Globus pallidus (tissue), 1 donor: ENCODE results near the gene RSL24D1.
"Not testable (repeated sequence)": the region's sequence is repeated elsewhere in the genome, so short reads cannot be mapped to it uniquely, and the experiment has no call there.

ENCODE experiments used
- DNase-seq: peaks from one replicate; pipeline ENCODE4 v3.0.0-alpha.2; 2015; ENCODE audit warnings: low spot score

The RSL24D1 gene

GRCh38 chr15:55204464-55204863, 7.7 kb upstream of the RSL24D1 start:
- DNase-seq = no peak

GRCh38 chr15:55202206-55202605, 5.5 kb upstream of the RSL24D1 start:
- DNase-seq = no peak

DNA sequence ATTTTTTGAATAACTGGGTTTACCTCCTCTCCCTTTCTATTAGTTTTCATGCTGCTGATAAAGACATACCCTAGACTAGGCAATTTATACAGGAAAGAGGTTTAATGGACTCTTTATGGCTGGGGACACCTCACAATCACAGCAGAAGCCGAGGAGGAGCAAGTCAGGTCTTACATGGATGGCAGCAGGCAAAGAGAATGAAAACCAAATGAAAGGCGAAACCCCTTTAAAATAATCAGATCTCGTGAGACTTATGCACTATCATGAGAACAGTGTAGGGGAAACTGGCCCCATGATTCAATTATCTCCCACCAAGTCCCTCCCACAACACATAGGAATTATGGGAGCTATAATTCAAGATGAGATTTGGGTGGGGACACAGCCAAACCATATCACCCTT, 2.0 kb upstream of the RSL24D1 start:
- DNase-seq = no peak

- DNase-seq = no peak
These were observed 978 bp upstream of the RSL24D1 start for GRCh38 chr15:55197719-55198118.

DNA sequence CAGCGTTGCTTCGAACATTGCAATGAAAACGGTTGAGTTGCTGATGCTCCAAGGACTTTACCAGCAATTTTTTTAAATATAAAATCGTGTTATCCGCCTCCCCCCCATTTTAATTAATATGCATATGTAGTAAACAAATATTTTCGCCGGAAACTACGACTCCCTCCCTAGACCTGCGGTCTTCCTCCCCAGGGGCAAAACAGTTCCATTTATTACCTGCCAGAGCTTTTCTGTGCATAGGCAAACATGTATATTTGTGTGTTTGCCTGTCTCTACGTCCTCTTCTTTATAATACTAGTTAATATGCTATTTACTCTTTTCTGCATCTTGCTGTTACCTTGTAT, 593 bp upstream of the RSL24D1 start:
- DNase-seq = no peak

DNA sequence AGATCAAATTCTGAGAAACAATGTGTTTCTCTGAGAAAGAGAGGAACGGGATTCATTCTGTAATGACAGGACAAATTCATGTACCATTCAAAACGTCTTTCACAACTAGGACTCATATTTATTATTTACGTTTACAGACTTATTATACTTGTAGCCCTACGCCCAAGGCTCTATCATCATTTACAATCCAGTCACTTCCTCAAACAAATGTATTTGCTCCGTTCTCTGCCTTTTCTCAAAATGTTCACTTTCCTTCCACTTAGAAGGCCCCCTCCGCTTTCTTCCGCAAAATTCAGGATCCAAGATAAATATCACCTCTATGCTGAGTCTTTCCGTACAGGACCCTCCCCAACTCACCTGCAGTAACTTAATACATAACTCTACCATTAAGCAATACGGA, 745 bp downstream of the RSL24D1 start:
- no peak for DNase-seq

GRCh38 chr15:55194256-55194655, 2.5 kb downstream of the RSL24D1 start:
- no peak for DNase-seq

DNA sequence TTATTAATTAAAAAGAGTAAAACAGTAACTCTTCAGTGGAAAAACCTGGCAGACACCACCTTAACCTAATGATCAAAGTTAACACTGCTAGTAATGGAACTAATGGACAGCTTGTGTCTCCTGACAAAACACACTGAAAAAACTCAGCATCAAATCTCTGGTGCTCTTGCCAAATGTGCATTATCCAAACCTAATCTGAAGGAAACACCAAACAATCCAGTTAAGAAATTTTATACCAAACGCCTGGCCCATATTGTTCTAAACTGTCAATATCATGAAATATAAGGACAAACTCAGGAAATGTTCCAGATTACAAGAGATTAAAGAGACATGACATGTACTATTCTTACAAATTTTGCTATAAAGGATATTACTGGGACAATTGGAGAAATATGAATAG, 10.4 kb downstream of the RSL24D1 start:
- DNase-seq = no peak

DNA sequence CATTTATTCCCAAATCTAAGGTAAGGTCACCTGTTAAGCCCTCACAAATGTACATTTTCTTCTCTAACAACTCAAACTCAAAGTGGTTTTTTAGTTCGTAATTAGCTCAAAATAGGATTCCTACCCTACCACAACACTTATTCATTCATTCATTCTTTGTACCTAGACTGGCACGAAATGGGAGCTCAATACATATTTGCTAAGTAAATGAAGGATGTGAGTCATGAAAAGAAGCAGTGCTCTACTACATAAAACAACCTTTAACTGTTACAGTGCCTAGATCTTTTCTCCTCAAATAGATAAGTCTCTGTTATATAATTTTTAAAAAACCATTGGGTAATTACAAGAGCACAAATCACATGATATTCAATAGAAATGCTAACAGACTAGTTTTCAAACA, 13.1 kb downstream of the RSL24D1 start:
- DNase-seq = no peak

- no peak for DNase-seq
These were observed 17.6 kb downstream of the RSL24D1 start for GRCh38 chr15:55179141-55179540.

GRCh38 chr15:55170361-55170760, 26.4 kb downstream of the RSL24D1 start:
- no peak for DNase-seq

- peak; percentile 33 for DNase-seq
These were observed 28.3 kb downstream of the RSL24D1 start for GRCh38 chr15:55168350-55168974.

GRCh38 chr15:55164284-55164683, 32.5 kb downstream of the RSL24D1 start:
- DNase-seq = no peak

GRCh38 chr15:55151631-55152030, 45.1 kb downstream of the RSL24D1 start:
- DNase-seq = no peak

- not testable (repeated sequence) for DNase-seq
These were observed 53.6 kb downstream of the RSL24D1 start for GRCh38 chr15:55143132-55143531.

DNA sequence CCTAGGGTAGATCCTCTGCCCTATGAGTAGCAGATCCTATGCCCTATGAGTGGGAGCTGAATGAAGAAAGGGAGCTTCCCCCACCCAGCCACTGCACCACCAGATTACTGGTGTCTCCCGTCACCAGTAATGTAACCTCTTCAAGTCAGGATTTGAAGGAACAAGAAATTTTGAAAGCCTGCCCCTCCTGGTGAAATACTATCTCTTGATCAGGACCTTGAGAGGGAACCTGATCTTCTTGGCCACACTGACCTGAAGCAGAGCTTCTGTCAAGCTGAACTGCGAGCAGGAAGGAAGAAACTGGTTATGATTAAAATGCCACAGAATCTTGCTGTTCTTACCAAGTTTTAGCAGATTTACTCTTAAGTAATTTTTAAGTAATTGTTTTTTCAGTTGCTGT, 62.8 kb downstream of the RSL24D1 start:
- no peak for DNase-seq

DNA sequence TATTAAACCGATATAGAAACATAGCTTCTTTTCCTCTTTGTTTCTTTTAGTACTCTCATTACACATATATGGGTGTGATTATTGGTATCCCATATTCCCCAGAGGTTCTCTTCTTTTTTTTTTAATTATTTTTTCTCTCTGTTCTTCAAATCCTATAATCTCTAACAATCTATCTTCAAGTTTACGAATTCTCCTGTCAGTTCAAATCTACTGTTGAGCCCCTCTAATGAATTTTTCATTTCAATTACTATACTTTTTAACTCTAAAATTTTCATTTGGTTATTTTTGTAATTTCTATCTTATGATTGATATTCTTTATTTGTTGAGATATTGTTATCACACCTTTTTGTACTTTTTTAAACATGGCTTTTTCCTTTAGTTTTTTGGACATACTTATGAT, 64.1 kb downstream of the RSL24D1 start:
- DNase-seq = no peak
